Measurements from ENCODE around the gene HBG1.
"Not testable (repeated sequence)": the region's sequence is repeated elsewhere in the genome, so short reads cannot be mapped to it uniquely, and the experiment has no call there.

HBG1 gene

GRCh38 chr11:5248498-5248897 is 1.2 kb downstream of the HBG1 start:
- DNase-seq = not testable (repeated sequence)

DNA sequence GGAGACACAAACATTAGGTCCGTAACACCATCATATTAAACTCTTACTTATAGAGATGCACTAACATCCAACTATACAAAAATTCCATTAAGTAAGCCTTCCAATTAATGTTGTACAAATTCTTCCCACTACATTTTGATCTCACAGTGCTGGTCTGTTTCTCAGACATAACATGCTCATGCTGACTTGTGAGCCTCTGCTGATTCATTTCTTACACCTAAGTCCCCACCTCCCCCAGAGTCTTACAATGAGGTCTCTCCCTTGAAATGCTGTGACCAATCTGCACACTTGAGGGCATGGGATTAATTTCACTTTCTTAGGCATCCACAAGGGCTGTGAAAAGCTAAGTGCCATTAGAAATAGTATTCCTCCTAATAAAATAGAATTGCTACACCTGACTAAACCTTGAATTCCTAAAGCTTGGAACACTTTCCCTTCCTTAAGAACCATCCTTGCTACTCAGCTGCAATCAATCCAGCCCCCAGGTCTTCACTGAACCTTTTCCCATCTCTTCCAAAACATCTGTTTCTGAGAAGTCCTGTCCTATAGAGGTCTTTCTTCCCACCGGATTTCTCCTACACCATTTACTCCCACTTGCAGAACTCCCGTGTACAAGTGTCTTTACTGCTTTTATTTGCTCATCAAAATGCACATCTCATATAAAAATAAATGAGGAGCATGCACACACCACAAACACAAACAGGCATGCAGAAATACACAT is 2.0 kb downstream of the HBG1 start:
- DNase-seq = no peak

DNA sequence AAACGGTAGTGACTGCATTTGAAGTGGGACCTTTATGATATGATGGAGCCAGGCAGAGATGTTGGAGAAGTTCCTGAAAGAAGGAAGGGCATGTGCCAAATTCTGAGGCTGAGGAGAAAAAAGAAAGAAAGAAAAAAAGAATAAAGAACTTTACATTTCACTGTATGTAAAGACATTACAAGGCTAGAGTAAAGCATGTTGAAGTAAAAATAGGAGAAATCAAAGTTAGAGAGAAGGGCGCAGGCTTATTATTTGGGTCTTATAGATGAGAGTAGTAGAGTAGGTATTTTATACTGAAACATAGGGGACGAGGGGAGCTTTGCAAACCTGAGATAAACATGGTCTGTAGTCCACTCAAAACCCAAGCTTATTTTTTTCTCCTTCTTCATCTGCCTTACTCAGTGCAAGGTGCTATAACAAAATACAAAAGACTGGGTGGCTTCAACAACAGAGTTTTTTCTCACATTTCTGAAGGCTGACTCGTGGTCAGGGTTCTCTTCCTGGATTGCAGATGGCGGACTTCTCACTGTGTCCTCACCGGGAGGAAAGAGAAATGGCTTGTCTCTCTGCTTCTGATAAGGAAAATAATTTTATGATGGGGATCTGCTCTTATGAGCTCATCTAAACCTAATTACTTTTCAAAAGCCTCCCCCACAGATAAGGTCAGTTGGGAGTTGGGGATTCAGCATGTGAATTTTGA is 2.7 kb downstream of the HBG1 start:
- DNase-seq = no peak

- DNase-seq = no peak
Measured at GRCh38 chr11:5245155-5245554, 4.5 kb downstream of the HBG1 start.

- no peak for DNase-seq
Measured at GRCh38 chr11:5243816-5244180, 5.9 kb downstream of the HBG1 start.

DNA sequence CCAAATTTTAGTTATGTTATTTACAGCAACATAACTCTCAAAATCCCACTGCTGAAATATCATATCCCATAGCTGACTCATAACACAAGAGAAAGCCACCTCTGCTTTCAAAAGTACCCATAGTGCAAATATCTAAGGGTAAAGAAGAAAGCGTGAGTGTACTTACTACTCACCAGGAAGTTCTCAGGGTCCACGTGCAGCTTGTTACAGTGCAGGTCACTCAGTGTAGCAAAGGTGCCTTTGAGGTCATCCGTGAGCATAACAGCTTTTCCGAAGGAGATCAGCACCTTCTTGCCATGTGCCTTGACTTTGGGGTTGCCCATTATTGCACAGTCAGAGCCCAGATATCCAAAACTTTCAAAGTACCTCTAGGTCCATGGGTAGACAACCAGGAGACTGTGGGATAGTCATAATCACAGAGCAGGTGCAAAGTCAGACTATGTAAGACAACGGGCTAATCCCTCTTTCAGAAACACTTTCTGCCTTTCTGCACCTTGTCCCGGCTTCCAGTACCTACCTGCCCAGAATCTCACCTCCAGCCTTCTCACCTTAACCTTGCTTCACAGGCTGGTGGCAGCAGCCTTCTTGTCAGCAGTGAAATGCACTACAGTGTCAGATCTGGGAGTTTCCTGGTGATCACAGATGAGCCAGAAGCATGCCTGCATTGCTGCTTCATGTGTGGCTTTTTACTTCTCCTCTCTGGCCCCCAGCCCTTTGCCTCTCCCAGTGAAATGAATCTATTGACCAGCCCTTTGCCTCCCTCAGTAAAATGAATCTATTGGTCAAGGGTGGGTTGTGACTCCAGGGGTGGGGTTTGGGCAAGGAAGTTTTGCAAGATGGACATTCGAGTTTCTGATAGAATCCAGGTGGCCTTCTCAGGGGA is 6.5 kb downstream of the HBG1 start:
- no peak for DNase-seq

DNA sequence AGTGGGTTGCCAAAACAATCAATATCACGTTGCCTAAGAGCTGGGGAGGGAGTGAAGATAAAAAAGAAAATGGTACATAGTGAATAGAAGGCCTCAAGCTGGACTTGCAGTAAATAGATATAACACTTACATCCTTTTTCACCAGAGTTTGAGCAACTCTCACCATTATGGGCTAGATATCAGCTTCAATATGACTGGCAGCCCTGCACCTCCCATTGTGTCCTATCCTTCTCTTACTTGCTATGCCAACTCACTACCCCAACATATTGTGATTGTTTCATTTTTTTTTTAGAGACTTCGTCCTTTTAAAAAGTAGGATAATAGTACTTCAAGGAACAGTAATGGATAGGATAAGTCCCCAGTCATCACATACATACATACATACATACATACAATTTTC is 7.4 kb downstream of the HBG1 start:
- no peak for DNase-seq

DNA sequence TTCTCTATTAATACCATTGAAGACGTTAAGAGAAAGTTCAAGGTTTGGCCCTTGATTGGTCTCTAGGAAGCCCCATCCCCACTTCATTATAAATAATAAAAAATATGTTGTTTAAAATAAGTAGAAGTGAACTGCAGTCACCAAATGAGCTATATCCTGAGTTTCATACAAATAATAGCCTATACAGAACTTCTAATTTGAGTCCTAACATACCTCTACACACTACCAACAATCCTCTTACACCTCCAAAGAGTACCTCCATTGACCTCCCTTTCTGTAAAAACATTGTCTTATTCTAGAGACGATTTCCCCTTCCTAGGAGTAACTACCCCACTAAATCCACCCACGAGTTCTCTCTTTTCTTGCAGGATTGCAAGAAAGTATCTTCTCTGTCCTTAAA is 8.2 kb downstream of the HBG1 start:
- DNase-seq = no peak

- no peak for DNase-seq
Measured at GRCh38 chr11:5240458-5240857, 9.2 kb downstream of the HBG1 start.

DNA sequence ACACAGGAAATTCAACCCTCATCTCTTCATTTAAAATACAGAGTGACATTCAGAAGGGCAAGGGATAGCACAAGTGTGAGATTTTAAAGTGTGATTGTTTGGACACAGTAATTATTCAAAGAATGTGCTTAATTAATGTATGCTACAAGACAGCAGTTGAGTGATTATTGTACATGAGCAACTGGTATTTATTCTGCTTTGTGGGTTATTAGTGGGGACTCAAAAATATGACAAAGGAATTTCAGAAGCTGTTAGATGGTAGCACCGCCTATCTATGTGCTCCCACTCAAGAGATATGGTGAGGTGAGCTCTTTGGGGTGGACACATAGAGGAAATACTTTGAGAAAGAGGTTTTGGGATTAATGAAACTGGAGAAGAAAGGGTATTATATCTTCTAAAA is 9.6 kb downstream of the HBG1 start:
- no peak for DNase-seq

- no peak for DNase-seq
Measured at GRCh38 chr11:5239046-5239445, 10.6 kb downstream of the HBG1 start.

DNA sequence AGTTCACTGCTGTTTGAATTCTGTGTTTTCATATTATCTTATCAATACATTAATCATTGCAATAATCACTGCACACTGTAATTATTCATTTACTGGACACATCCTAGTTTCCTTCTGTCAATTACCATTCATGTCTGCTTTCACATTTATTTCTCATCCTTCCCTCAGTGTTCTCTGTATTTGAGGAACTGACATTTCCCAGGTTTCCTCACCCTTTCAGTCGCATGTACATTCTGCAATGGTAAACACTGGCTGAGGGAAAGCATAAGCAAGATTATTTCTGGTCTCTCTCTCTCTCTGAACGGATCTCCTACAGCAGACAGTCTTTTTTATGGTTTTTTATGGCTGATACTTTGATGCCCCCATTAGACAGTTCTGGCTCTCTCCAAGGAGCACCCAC is 11.2 kb downstream of the HBG1 start:
- no peak for DNase-seq

GRCh38 chr11:5237420-5237819 is 12.2 kb downstream of the HBG1 start:
- no peak for DNase-seq

GRCh38 chr11:5235364-5236095 is 14.1 kb downstream of the HBG1 start:
- no peak for DNase-seq

DNA sequence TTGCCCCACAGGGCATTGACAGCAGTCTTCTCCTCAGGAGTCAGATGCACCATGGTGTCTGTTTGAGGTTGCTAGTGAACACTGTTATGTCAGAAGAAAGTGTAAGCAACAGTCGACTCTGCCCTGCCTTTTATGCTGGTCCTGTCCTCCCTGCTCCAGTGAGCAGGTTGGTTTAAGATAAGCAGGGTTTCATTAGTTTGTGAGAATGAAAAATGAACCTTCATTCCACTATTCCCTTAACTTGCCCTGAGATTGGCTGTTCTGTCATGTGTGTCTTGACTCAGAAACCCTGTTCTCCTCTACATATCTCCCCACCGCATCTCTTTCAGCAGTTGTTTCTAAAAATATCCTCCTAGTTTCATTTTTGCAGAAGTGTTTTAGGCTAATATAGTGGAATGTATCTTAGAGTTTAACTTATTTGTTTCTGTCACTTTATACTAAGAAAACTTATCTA is 15.2 kb downstream of the HBG1 start, which contains the start of gene HBD:
TSS of gene HBD (minus strand) at position 103 of the 454 bp plus-strand sequence. CDS start at position 53, 50 bp downstream.
- no peak for DNase-seq

DNA sequence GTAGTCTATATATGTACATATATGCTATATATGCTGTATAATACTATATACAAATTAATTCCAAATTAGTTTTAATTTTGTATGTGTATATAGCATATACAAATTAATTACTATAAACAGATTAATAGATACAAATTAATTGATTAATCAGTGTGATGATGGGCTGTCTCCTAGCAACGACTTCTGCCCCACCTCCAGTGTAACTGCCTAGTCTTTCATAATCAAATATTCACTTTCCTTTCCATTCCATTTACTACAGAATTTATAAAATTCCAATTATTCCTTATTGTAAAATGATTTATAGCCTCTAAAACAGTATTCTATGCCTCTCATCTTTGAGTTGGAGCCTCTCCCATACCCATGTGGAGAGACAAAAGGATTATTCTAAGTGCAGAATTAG is 16.4 kb downstream of the HBG1 start:
- DNase-seq = no peak

DNA sequence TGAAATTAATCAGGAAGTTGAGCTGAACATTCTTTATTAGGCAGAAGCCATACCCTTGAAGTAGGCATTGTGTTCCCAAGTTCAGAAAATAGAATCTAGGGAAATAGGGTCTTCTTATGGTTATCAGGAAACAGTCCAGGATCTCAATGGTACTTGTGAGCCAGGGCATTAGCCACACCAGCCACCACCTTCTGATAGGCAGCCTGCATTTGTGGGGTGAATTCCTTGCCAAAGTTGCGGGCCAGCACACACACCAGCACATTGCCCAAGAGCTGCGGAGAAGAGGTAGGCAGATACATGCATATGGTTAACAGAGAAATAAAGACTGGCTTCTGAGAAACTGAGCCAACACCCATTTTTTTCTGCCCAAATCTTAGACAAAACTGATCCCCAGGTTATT is 16.8 kb downstream of the HBG1 start:
- no peak for DNase-seq

DNA sequence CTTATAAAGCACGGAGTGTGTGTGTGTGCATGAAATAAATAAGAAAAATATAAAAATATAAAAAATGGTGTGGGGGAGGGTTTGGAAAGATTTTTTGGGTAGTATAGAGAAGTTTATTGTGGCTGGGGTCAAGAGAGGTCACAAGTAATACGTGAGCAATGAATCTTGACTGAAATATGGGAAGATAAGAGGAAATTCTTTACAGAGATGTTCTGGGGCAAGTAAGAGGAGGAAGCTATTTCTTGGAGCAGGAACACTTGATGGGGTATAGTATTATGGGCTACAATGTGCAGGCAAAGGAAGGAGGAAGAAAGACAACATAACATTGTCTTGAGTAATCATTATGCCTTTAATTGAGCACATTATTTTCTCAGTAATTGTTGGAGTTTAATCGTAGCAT is 17.5 kb downstream of the HBG1 start:
- DNase-seq = no peak

DNA sequence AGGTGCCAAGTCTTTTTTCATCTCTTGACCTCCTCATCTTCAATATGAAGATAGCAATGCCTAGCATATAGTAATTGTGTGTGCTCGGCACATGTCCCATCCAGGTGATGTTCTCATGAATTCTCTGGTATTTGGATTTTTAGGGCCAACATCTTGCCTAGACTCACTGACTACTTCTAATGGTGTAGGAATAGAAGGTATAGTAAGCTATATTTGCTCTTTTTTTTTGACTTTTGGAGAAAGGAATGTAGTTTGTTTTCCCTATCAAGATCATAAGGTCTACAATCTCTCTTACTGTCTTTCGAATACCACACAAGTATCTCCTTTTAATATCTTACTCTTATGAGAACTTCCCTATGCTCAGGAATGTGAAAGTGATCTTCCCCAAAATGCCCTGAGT is 18.5 kb downstream of the HBG1 start:
- no peak for DNase-seq

DNA sequence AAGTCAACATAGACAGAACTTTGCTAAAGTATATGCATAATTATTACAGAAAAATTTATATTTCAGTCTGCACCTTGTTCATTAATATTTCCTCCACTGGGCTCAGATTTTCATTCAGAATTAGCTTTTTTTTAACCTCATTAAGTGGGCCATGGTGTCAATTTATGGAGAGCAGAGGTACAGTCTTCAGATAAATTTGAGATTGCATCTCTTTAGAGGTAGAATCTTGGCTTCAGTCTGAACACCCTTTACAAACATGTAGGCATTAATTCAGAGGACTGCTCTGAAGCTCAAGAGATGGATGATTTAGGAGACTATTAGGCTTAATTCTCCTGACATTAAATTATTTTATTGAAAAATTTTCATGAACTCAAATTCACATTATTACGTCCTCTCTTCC is 19.4 kb downstream of the HBG1 start:
- DNase-seq = no peak

DNA sequence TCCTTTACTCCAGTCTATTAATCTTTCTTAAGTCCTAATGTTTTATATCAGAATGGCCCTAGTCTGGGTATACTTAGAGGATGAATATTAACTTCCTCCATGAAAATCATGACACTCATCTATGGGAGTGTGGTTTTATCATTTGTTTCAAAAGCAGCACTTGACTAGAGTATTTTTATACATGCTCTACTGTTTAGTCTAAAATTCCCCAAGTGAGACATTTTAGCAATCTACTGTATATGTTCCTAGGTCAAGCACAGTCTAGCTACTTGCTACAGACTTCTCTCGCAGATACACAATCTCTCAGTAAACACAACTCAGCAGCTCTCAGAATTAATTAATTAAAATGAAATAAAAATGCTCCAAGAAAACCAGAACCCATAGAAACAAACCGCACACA is 19.9 kb downstream of the HBG1 start:
- no peak for DNase-seq

DNA sequence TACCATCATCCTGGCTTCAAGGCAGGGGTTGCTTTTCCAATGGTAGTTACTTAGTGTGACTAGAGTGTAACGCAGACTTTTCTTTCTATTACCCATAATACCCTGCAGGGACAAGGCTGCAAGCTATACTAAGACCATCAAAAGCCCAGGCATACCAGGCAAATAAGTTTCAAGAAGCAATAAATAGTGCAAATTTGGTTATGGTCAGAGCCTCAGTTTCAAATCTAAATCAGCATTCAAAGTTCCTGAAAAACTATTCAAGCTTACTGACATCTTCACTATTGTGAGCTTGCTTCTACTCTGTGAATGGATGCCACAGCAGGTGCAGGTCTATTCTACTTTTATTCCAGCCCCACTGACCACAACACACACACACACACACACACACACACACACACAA is 20.3 kb downstream of the HBG1 start:
- no peak for DNase-seq
